Diencephalon (tissue), 1 donor: Measurements from ENCODE around the gene PTPRA. TPM values are rescaled to one million over a fixed set of nuclear protein-coding genes. Genes with fewer than 3 reads are reported as not detected.

ENCODE experiments used
- total RNA-seq: library from RNA; depleted of rRNA; stranded (reverse); fragments of >200 nt; gene quantifications from one replicate; pipeline ENCODE4 v1.2.3, GENCODE V29; 2014

The PTPRA gene
- 175 TPM for total RNA-seq

GRCh38 chr20:2873010-2873746 is at the start of gene PTPRA:
TSS of gene PTPRA (plus strand) at chr20:2873481. CDS start at chr20:2964278, 90,797 bp downstream.

DNA sequence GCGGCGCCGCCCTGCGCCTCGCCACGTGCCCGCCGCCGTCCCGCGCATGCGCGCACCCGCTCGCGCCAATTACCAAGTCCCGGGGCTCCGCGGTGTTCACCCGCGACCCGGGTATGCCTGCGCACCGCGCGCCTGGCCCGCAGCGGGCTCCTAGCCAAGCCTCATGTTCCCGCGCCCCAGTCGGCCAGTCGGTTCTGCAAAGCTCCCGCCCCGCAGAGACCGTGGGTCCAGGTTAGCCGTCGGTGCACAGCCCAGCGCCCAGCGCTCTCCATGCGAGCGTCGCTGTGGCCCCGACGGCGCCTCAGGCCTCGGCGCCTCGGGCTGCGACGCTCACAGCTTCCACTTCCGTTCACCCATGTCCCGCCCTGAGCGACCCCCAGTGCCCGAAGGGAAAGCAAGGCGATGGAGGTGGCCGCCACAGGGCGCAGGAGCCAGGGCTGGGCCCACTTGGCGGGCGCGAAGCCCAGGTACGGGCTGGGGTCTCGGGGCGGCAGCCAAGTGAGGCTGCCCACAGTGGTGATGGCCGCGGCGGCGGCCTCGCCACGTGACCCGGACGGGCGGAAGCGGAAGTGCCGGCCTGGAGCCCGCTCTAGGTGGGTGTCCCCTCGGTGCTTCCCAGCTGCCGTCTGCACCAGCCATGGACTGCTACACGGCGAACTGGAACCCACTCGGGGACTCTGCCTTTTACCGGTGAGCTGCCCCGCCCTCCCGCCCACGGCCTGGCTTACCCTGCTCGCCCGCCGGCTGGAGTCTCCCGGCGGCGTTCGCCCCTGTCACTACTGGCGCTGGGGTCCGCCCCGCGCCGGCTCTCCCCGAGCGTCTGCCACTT is 32.9 kb upstream of the PTPRA start, which contains the start of the genes PCED1A and VPS16:
TSS of gene PCED1A (minus strand) at position 518 of the 829 bp plus-strand sequence. CDS start 743 bp downstream, outside the sequence.
TSS of gene VPS16 (plus strand) at position 608 of the 829 bp plus-strand sequence. CDS start at position 638, 30 bp downstream.

GRCh38 chr20:3043322-3043721 is 170.0 kb downstream of the PTPRA start, which contains the start of gene GNRH2:
TSS of gene GNRH2 (plus strand) at chr20:3043622. CDS start at chr20:3044415, 793 bp downstream.

GRCh38 chr20:3045816-3046676 is 172.8 kb downstream of the PTPRA start, which contains the start of gene MRPS26:
TSS of gene MRPS26 (plus strand) at chr20:3046052. CDS start at chr20:3046069, 17 bp downstream.

DNA sequence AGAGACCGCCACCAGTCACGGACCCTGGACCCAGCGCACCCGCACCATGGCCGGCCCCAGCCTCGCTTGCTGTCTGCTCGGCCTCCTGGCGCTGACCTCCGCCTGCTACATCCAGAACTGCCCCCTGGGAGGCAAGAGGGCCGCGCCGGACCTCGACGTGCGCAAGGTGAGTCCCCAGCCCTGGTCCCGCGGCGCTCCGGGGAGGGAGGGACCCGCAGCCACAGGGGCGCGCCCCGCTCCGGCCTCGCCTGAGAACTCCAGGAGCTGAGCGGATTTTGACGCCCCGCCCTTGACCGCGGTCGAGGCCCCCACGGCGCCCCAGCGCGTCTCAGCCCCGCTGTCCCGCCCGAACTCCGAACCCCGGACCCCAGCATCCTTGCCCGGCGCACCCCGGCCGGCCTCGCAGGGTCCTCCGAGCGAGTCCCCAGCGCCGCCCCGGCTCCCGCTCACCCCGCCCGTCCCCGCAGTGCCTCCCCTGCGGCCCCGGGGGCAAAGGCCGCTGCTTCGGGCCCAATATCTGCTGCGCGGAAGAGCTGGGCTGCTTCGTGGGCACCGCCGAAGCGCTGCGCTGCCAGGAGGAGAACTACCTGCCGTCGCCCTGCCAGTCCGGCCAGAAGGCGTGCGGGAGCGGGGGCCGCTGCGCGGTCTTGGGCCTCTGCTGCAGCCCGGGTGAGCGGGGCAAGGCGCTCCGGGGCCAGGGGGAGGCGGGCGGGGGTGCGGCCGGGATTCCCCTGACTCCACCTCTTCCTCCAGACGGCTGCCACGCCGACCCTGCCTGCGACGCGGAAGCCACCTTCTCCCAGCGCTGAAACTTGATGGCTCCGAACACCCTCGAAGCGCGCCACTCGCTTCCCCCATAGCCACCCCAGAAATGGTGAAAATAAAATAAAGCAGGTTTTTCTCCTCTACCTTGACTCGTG is 198.6 kb downstream of the PTPRA start, which contains the start of gene OXT:
TSS of gene OXT (plus strand) at position 11 of the 920 bp plus-strand sequence. CDS start at position 47, 36 bp downstream.

DNA sequence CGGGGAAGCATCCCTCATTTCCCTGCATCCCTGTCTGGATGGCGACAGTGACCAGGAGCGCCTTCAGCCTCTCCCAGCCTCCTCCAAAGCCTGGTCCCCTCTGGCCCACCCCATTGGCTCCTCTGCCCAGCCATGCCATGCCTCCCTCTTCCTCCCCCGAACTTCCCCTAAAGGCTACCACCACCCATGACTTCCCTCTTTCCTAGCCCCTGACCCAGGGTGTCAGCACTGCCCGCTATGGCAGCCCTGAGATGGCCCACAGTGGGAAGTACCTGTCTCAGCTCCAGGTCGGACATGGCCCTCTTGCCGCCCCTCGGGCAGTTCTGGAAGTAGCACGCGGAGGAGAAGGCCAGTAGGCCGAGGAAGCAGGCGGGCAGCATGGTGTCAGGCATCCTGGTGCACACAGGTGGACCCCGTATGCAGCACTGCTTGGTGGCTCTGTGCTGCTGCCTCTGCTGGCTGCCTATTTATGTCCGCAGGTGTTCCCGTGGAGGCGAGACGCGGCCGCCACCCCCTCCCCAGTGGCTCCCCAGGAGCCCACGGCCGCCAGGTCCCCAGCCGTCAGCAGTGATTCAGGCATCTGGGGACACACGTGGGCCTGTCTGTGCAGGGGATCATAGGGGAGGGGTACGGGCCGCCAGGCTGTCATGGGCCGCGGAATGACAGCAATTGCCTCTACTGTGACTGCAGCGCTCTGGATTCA is 211.2 kb downstream of the PTPRA start, which contains the start of gene AVP:
TSS of gene AVP (minus strand) at position 442 of the 703 bp plus-strand sequence. CDS start at position 392, 50 bp downstream.

Other genes starting within 250 kb of the PTPRA start
- gene NOP56, start 220.8 kb upstream of the PTPRA start, total RNA-seq: 127 TPM
- gene IDH3B, start 209.3 kb upstream of the PTPRA start, total RNA-seq: 69.7 TPM
- gene EBF4, start 180.7 kb upstream of the PTPRA start, total RNA-seq: 15.7 TPM
- 12.0 TPM for gene CPXM1, start 72.9 kb upstream of the PTPRA start, total RNA-seq
- gene C20orf141, start 58.5 kb upstream of the PTPRA start, total RNA-seq: not detected
- not detected for gene TMEM239, start 57.1 kb upstream of the PTPRA start, total RNA-seq
- 18.0 TPM for gene PCED1A, start 32.8 kb upstream of the PTPRA start, total RNA-seq
- gene VPS16, start 32.7 kb upstream of the PTPRA start, total RNA-seq: 44.5 TPM
- gene GNRH2, start 170.1 kb downstream of the PTPRA start, total RNA-seq: not detected
- 31.4 TPM for gene MRPS26, start 172.6 kb downstream of the PTPRA start, total RNA-seq
- 46.4 TPM for gene OXT, start 198.1 kb downstream of the PTPRA start, total RNA-seq
- 51.9 TPM for gene AVP, start 211.2 kb downstream of the PTPRA start, total RNA-seq